ENCODE data around the gene ELOA. TPM values are rescaled to one million over a fixed set of nuclear protein-coding genes. Genes with fewer than 3 reads are reported as not detected.

ELOA gene
- total and polyA plus RNA-seq, 2 experiments from 2014 or later: 49.1 to 57.7 TPM

DNA sequence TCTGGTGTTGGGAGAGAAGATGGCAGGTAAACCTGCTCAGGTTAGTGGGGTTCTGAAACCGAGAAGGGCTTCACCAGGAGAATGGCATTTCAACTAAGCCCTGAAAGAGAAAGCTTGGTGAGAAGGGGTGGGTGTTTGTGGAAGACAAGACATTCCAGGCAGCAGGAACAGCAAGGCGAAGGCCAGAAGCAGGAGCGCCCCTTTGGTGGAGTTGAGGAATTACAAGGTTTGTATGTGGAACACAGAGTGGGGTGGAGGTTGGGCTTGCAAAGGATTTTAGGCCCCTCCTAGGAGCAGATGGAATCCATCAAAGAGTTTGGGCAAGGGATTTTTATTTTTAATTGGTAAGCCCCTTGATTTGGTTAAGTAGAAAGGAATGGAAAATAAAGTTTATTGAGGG, 24.8 kb upstream of the ELOA start:
- Mint-ChIP-seq H3K4me1 (peaks cover 8% of the 10 kb centered on the region), H3K27ac (no peak overlapping the region), H3K9me3 (no peaks in the 10 kb centered on the region), H3K4me3 (no peak overlapping the region), H3K27me3 (ENCODE audit: insufficient read depth, low read depth, poor library complexity) (peaks cover 1% of the 10 kb centered on the region), H3K36me3 (ENCODE audit: low read depth) (no peaks in the 10 kb centered on the region)
- peaks cover 43% of the 10 kb centered on the region for H4K20me1 ChIP-seq (replicated peaks; ENCODE audit: insufficient read depth)
- no peaks in the 10 kb centered on the region for H3K9me2 ChIP-seq (ENCODE audit: insufficient read depth)
- H3K4me1 ChIP-seq (ENCODE audit: insufficient read depth): no peaks in the 10 kb centered on the region
- H3K4me2 ChIP-seq: no peak overlapping the region
- no peak overlapping the region for H3K27ac ChIP-seq (ENCODE audit: low read depth)
- TF ChIP-seq, protein P1, sequence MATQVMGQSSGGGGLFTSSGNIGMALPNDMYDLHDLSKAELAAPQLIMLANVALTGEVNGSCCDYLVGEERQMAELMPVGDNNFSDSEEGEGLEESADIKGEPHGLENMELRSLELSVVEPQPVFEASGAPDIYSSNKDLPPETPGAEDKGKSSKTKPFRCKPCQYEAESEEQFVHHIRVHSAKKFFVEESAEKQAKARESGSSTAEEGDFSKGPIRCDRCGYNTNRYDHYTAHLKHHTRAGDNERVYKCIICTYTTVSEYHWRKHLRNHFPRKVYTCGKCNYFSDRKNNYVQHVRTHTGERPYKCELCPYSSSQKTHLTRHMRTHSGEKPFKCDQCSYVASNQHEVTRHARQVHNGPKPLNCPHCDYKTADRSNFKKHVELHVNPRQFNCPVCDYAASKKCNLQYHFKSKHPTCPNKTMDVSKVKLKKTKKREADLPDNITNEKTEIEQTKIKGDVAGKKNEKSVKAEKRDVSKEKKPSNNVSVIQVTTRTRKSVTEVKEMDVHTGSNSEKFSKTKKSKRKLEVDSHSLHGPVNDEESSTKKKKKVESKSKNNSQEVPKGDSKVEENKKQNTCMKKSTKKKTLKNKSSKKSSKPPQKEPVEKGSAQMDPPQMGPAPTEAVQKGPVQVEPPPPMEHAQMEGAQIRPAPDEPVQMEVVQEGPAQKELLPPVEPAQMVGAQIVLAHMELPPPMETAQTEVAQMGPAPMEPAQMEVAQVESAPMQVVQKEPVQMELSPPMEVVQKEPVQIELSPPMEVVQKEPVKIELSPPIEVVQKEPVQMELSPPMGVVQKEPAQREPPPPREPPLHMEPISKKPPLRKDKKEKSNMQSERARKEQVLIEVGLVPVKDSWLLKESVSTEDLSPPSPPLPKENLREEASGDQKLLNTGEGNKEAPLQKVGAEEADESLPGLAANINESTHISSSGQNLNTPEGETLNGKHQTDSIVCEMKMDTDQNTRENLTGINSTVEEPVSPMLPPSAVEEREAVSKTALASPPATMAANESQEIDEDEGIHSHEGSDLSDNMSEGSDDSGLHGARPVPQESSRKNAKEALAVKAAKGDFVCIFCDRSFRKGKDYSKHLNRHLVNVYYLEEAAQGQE (IDR thresholded peaks at IDR 0.05; ENCODE audit: unreplicated experiment): no peak
- TF ChIP-seq ZNF331 (CRISPR knock-in tag; IDR thresholded peaks at IDR 0.05; ENCODE audit: low read depth) (no peak), EZH2phosphoT487 (IDR thresholded peaks at IDR 0.05; ENCODE audit: unreplicated experiment) (no peak), STAT1 (IDR thresholded peaks at IDR 0.05; ENCODE audit: unreplicated experiment) (no peak), EZH2 (IDR thresholded peaks at IDR 0.05; ENCODE audit: low read depth, unreplicated experiment) (no peak), NANOG (IDR thresholded peaks at IDR 0.05; ENCODE audit: borderline replicate concordance) (no peak), JUNB (IDR thresholded peaks at IDR 0.05; ENCODE audit: unreplicated experiment) (no peak), ZNF114 (CRISPR knock-in tag; IDR thresholded peaks at IDR 0.05) (no peak), POLR2AphosphoS5 (IDR thresholded peaks at IDR 0.05; ENCODE audit: low read depth) (no peak), CREB1 (CRISPR knock-in tag; IDR thresholded peaks at IDR 0.05; ENCODE audit: low read depth) (peak; percentile 56; the same call in 1 of the 2 replicates)
- TF ChIP-seq, protein P2, sequence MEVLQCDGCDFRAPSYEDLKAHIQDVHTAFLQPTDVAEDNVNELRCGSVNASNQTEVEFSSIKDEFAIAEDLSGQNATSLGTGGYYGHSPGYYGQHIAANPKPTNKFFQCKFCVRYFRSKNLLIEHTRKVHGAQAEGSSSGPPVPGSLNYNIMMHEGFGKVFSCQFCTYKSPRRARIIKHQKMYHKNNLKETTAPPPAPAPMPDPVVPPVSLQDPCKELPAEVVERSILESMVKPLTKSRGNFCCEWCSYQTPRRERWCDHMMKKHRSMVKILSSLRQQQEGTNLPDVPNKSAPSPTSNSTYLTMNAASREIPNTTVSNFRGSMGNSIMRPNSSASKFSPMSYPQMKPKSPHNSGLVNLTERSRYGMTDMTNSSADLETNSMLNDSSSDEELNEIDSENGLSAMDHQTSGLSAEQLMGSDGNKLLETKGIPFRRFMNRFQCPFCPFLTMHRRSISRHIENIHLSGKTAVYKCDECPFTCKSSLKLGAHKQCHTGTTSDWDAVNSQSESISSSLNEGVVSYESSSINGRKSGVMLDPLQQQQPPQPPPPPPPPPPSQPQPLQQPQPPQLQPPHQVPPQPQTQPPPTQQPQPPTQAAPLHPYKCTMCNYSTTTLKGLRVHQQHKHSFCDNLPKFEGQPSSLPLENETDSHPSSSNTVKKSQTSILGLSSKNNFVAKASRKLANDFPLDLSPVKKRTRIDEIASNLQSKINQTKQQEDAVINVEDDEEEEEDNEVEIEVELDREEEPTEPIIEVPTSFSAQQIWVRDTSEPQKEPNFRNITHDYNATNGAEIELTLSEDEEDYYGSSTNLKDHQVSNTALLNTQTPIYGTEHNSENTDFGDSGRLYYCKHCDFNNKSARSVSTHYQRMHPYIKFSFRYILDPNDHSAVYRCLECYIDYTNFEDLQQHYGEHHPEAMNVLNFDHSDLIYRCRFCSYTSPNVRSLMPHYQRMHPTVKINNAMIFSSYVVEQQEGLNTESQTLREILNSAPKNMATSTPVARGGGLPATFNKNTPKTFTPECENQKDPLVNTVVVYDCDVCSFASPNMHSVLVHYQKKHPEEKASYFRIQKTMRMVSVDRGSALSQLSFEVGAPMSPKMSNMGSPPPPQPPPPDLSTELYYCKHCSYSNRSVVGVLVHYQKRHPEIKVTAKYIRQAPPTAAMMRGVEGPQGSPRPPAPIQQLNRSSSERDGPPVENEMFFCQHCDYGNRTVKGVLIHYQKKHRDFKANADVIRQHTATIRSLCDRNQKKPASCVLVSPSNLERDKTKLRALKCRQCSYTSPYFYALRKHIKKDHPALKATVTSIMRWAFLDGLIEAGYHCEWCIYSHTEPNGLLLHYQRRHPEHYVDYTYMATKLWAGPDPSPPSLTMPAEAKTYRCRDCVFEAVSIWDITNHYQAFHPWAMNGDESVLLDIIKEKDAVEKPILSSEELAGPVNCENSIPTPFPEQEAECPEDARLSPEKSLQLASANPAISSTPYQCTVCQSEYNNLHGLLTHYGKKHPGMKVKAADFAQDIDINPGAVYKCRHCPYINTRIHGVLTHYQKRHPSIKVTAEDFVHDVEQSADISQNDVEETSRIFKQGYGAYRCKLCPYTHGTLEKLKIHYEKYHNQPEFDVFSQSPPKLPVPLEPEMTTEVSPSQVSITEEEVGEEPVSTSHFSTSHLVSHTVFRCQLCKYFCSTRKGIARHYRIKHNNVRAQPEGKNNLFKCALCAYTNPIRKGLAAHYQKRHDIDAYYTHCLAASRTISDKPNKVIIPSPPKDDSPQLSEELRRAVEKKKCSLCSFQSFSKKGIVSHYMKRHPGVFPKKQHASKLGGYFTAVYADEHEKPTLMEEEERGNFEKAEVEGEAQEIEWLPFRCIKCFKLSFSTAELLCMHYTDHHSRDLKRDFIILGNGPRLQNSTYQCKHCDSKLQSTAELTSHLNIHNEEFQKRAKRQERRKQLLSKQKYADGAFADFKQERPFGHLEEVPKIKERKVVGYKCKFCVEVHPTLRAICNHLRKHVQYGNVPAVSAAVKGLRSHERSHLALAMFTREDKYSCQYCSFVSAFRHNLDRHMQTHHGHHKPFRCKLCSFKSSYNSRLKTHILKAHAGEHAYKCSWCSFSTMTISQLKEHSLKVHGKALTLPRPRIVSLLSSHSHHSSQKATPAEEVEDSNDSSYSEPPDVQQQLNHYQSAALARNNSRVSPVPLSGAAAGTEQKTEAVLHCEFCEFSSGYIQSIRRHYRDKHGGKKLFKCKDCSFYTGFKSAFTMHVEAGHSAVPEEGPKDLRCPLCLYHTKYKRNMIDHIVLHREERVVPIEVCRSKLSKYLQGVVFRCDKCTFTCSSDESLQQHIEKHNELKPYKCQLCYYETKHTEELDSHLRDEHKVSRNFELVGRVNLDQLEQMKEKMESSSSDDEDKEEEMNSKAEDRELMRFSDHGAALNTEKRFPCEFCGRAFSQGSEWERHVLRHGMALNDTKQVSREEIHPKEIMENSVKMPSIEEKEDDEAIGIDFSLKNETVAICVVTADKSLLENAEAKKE (CRISPR knock-in tag; IDR thresholded peaks at IDR 0.05): peak; percentile 72; the same call in 1 of the 2 replicates
- TF ChIP-seq, protein P3, sequence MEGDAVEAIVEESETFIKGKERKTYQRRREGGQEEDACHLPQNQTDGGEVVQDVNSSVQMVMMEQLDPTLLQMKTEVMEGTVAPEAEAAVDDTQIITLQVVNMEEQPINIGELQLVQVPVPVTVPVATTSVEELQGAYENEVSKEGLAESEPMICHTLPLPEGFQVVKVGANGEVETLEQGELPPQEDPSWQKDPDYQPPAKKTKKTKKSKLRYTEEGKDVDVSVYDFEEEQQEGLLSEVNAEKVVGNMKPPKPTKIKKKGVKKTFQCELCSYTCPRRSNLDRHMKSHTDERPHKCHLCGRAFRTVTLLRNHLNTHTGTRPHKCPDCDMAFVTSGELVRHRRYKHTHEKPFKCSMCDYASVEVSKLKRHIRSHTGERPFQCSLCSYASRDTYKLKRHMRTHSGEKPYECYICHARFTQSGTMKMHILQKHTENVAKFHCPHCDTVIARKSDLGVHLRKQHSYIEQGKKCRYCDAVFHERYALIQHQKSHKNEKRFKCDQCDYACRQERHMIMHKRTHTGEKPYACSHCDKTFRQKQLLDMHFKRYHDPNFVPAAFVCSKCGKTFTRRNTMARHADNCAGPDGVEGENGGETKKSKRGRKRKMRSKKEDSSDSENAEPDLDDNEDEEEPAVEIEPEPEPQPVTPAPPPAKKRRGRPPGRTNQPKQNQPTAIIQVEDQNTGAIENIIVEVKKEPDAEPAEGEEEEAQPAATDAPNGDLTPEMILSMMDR (conservative IDR thresholded peaks at IDR 0.05; ENCODE audit: low read depth in 2 of 2): peak; percentile 83 to 87
- TF ChIP-seq, protein P4, sequence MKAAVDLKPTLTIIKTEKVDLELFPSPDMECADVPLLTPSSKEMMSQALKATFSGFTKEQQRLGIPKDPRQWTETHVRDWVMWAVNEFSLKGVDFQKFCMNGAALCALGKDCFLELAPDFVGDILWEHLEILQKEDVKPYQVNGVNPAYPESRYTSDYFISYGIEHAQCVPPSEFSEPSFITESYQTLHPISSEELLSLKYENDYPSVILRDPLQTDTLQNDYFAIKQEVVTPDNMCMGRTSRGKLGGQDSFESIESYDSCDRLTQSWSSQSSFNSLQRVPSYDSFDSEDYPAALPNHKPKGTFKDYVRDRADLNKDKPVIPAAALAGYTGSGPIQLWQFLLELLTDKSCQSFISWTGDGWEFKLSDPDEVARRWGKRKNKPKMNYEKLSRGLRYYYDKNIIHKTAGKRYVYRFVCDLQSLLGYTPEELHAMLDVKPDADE (IDR thresholded peaks at IDR 0.05): no peak
- no peaks in the 10 kb centered on the region for H3F3A ChIP-seq (replicated peaks; ENCODE audit: low read depth)
- H2AFZ ChIP-seq: no peak overlapping the region
- H3K36me3 ChIP-seq (ENCODE audit: insufficient read depth): 0 out of 2 replicates have a peak, but pooled peaks cover under 1% of the 10 kb centered on the region
- DNase-seq (ENCODE audit: low spot score) (peak; percentile 96), ATAC-seq (peak; percentile 98)
- H3K4me3 ChIP-seq: no peak overlapping the region
- peaks cover 45% of the 10 kb centered on the region for H3K79me2 ChIP-seq (replicated peaks; ENCODE audit: insufficient read depth)
- no peaks in the 10 kb centered on the region for H3K27me3 ChIP-seq (ENCODE audit: insufficient read depth)
